CD4-positive, alpha-beta T cell treated with Interleukin-1 beta for 1 hour (primary cell): ENCODE measurements around the gene SLC9B1.
"Not testable (repeated sequence)": the region's sequence is repeated elsewhere in the genome, so short reads cannot be mapped to it uniquely, and the experiment has no call there.

Experiments used
- DNase-seq, 2 donors: peaks; one replicate each; pipeline ENCODE4 v3.0.0-alpha.2; 2020 to 2022

The SLC9B1 gene

DNA sequence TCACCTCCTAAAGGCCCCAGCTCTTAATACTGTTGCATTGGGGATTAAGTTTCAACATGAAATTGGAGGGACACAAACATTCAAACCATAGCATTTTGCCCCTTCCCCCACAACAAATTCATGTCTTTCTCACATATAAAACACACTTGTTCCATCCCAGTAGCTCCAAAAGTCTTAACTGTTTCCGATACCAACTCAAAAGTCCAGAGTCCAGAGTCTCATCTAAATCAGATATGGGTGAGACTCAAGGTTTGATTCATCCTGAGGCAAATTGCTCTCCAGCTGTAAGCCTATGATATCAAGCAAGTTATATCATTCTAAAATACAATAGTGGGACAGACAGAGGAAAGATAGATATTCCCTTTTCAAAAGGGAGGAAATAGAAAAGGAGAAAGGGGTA, 8.7 kb downstream of the SLC9B1 start:
- no peak for DNase-seq

DNA sequence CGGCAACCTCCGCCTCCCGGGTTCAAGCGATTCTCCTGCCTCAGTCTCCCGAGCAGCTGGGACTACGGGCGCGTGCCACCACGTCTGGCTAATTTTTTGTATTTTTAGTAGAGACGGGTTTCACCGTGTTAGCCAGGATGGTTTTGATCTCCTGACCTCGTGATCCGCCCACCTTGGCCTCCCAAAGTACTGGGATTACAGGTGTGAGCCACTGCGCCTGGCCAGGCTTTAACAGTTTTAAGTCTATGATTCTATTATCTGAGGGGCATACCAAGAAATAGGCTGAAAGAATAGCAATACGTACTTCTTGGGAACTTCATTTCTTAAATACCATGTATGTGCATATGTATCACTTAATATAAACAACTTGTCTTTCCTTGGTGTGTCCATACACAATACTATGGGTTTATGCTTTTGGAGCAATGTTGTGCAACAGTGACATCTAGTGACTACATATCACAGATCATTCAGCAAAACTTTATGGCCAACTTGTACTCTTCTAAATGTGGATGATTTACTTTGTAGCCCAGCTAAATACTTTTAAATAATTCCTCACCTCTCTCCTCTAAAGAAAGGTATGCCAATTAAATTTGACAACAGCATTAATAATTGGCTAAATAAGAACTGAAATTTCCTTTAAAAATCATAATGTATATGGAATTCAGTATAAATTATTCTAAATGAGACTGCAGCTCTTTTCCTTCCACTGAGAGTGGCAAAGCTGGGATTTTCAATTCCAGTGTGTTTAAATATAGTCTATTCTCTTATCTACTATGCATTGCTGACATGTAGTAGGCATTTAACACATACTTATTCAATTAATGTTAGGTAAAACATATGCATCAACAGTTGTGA, 10.4 kb downstream of the SLC9B1 start:
- peak in 1 of 2 donors; percentile 72 for DNase-seq

DNA sequence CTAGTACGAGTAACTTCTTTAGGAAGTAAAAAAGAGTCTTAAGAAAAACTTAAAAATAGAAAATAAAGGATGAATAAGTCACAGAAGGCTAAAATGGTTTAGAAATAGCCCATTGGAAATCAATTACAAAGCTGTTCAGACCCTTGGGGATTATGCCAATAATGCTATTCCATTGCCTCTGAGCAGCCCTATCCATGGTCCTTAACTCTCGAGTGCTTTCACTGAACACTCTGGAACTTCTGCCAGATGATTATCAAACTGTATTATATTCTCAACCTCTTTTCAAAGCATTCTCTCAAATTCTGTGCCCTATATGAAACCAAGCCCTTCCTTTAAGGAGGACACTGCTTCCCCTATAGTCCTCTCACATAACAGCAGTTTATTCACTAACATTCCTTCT, 17.0 kb downstream of the SLC9B1 start:
- no peak for DNase-seq

DNA sequence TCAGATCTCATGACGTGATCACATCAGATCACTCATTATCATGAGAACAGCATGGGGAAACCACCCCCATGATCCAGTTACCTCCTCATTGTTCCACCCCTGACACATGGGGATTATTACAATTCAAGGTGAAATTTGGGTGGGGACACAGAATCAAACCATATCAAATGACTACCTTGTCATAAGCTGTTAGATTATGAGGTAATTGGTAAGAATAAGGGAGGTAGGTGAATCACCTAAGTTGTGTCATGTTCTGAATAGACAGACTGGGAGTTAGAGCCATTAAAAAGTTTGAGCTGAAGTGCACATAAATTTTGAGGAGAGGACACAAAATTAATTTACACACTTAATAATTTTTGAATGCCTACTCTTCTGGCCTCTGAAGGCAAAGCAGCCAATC, 24.7 kb downstream of the SLC9B1 start:
- DNase-seq, result no peak

DNA sequence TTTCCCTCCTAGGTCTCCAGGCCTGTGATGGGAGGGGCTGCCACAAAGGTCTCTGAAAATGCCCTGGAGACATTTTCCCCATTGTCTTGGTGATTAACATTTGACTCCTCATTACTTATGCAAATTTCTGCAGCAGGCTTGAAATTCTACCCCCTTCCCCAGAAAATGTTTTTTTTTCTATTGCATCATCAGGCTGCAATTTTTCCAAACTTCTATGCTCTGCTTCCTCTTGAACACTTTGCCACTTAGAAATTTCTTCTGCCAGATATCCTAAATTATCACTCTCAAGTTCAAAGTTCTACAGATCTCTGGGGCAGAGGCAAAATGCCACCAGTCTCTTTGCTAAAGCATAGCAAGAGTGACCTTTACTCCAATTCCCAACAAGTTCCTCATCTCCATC, 25.5 kb downstream of the SLC9B1 start:
- DNase-seq, result not testable (repeated sequence)

DNA sequence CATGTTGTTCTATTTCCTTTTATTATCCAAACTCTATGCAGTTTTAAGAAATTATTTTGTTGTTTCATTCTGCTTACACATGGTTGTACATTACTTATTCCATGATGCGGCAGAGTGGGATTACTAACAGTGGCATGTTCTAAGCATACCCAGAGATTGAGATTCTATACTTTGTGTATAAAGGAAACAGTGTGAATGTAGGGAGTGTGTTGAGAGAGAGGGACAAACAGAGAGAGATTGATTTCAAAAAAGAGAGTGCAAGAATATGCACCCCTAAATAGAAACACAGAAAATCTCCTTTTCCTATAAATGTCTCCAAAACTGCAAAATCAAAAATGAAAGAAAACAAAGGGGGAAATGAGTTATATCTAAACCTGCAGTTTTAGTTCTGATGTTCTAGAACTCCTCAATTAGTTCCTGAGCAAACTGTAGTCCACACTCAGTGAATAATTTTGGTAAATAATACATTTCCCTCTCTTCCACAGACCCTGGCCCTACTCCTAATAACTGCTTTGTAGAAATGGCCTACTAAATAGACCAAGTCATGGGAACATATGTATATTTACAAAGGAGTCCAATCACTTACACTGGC, 31.0 kb downstream of the SLC9B1 start:
- no peak for DNase-seq

DNA sequence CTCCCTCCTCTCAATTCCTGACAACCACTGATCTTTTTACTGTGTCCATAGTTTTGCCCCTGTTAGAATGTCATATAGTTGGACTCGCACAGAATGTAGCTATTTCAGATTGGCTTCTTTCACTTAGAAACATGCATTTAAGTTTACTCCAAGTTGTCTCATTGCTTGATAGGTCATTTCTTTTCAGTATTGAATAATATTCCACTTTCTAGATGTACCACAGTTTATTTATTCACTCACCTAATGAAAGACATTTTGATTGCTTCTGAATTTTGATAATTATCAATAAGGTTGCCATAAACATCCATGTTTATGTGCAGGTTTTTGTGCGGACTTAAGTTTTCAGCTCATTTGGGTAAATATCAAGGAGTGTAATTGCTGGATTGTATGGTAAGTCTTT, 38.5 kb downstream of the SLC9B1 start:
- no peak for DNase-seq

DNA sequence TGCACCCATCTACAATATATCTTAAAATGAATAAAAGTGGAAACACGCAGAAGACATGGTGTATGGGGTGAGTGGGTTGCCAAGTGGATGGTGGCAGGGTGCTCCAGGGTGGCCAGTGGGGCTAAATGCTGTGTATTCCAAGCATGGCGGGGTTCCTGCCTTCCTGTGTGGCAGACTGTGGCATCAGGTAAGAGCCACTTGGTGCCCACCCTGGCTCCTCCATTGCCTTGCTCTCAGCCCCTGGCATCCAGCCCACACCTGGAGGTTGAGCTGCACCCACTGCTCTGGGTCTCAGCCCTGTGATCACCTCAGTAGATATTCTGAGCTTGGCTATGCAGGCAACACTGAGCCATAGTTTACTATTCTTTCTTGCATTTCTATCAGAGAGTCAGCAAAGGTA, 57.7 kb downstream of the SLC9B1 start:
- DNase-seq, result not testable (repeated sequence)

DNA sequence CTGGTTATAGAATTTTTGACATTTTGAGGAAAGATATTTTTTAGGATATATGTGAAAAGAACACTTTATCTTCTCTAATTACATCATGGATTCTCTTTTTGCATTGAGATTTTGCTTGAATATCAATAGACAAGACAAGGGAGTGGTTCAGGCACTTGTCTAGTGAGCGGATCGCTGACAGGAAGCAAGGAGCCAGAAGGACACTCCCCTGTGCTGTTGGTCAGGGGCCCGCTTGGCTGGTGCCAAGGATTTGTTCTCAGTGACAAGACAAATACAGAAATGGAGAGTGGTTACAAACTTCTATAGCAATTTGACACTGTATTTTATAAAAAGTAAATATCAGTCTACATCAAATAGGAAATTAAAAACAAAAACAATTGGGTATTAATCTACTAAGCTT, 60.0 kb downstream of the SLC9B1 start:
- DNase-seq, result no peak

DNA sequence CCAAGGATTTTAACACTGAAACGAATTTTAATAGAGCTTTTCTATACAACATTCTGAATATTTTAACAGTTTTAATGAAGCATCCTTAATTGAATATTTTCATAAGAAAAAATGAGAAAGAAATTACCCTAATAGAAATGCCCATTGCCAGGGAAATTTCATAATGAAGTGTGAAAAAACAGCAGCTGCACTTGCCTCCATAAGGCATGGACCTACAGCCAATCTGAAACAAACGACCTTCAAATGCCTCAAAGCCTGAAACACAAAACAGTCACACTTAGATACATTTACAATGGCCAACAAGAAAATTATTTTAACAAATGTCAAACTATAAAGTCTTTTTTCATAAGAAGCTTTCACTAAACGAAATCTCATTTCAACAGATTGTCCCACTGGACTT, 74.4 kb downstream of the SLC9B1 start:
- no peak for DNase-seq

DNA sequence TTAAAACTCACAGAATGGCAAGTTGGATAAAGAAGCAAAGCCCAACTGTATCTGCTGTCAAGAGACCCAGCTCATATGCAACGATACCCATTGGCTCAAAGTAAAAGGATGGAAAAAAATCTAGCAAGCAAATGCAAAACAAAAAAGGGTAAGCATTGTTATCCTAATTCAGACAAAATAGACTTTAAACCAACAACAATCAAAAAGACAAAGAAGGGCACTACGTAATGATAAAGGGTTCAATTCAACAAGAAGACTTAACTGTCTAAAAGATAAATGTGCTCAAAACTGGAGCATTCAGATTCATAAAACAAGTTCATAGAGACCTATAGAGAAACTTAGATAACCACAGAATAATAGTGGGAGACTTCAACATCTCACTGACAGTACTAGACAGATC, 81.4 kb downstream of the SLC9B1 start:
- DNase-seq, result not testable (repeated sequence)

DNA sequence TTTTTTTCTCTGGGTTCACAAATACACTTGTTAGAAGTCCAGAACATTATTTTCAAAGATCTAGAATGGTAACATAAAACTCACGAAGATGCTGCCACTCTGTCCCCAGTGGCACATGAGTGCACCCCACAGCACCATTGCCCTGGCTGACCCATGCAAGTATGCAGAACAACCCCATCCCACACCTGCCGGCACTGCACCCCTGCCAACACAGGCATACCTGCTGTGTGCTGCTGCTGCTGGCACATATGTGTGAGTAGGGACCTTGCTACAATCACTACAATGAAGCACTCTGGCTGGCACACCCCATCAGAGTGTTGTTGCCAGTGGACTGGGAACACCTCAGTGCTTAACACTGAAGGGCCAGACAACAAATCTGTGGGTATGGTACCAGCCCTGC, 83.8 kb downstream of the SLC9B1 start:
- no peak for DNase-seq

DNA sequence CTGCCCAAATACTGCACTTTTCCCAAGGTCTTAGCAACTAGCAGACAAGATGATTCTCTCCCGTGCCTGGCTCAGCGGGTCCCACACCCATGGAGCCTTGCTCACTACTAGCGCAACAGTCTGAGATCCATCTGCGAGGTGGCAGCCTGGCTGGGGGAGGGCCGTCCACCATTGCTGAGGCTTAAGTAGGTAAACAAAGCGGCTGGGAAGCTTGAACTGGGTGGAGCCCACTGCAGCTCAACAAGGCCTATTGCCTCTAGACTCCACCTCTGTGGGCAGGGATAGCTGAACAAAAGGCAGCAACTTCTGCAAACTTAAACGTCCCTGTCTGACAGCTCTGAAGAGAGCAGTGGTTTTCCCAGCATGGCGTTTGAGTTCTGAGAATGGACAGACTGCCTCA, 99.8 kb downstream of the SLC9B1 start:
- not testable (repeated sequence) for DNase-seq

DNA sequence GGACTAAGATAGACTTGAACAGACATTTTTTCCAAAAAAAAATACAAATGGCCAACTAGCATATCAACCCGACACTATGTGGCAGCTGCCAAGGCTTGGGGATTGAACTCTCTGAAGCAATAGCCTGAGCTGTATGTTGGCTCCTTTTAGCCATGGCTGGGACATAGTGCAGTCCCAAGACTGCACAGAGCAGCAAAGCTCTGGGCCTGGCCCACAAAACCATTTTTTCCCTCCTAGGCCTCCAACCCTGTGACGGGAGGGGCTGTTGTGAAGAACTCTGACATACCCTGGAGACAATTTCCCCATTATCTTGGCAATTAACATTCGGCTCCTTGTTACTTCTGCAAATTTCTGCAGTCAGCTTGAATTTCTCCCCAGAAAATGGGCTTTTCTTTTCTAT, 100.6 kb downstream of the SLC9B1 start:
- no peak for DNase-seq

DNA sequence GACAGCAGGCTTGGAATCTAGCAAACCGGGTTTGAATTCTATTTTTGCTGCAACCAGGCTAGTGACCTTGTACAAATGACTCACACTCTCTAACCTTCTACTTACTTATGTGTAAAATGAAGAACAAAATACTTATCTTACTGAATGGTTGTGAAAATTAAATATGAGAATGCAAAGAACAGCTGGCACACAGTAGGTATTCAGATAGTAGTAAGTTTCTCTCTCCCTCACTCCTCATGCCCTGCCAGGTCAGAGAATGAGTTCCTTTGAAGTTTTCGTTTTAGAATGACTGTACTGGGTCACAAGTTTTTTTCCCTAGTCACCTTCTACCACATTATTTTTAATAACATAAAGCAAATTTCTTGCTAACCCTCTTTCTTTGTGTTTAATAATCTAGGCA, 117.7 kb downstream of the SLC9B1 start:
- DNase-seq, result no peak

DNA sequence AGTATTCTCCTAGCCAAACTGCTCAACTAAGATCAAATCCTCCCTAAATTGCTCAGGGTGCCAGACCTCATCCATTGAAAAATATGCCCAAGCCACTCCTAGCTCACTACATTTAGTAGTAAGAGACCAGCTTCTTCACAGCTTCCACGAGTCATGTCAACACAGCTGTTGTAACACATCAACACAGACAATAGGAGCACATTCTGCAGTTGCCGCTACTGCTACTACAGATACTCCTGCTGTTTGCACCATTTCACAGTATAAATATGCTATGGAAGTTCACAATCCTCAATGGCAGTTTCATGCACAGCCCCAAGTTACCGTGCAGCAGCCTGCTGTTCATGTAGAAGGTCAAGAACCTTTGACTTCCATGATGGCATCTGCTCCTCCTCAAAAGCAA, 121.9 kb downstream of the SLC9B1 start:
- not testable (repeated sequence) for DNase-seq

DNA sequence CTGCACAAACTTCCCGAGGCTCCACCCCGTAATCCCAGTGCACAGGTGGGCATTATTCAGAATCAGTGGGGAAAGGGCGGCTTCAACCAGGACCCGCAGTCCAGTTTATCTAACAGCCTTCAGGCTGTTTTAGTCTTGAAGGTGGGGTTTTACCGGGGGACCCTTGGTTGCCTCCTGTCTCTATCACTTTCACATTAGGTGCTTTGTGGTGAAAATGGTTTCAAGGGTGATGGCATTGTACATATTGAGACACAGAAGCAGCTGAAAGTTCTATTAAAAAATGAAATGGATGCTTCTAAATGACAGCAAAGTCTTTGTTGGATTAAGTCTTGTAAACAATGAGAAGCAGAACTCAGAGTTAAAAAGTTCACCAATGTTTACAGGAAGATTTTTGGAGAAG, 123.0 kb downstream of the SLC9B1 start:
- DNase-seq, result not testable (repeated sequence)

DNA sequence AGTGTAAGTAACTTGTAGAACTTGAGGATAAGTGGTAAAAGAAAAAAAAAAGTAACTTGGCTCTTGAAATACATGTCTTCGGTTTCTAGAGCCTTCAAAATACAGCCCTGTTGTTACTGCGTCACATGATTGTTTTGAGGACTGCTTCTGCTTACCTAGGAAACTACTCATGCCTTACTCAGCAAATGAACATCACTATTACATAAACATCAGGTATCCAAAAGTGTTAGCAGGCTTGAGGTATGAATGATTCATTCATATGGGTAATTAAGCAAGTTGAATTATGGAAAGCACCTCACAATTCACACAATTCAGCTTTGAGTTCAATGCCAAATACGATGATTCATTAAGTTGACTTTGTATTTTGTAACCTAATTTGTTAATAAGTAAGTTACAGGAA, 129.6 kb downstream of the SLC9B1 start:
- DNase-seq, result not testable (repeated sequence)

DNA sequence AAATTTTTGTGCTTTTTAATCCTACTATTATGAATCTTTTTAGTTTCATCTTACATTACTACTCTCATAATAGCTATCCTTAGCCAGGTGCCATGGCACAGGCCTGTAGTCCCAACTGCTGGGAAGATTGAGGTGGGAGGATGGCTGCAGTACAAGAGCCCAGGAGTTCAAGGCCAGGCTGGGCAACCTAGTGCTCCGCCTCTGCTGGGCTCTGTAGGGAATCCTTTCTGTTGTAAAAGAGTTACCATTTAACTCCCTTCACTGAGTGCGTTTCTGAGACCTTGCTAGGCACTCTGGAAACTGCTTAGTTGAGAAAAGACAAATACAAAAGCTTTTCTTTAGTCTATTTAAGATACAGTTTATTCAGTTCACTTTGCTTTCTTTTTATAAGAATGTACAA, 130.9 kb downstream of the SLC9B1 start:
- not testable (repeated sequence) for DNase-seq

DNA sequence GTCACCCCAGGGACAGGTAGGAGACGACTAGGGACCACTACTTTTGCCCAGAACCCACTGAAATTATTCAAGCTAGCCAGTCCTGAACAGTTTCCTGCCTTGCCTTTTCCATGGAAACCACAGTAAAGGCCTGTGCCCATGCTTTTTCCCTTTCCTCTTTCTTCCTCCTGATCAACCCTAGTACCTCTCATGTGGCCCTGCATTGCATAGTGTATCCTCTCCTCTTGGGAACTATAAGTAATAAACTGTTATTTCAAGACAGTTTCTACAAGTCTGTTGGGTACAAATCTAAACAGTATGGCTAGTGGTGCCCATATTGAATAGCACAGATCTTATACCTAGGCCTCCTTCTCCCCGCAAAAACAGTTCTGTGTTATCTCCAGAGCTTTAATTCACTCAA, 136.2 kb downstream of the SLC9B1 start:
- DNase-seq, result no peak

DNA sequence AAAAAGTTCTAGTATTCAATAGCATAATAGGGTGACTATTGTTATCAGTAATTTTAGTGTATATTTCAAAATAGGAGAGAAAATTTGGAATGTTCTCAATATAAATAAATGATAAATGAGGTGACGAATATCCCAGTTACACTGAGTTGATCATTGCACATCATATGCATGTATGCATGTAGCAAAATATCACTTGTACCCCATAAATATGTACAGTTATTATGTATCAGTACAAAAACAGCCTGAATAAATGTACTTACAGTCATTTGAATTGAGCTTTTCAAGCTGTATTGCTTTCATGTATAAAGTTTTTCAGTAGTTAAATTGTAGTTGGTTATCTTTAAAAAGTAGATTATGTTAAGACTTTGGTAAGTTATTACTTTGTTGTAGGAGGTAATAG, 138.2 kb downstream of the SLC9B1 start:
- no peak for DNase-seq

DNA sequence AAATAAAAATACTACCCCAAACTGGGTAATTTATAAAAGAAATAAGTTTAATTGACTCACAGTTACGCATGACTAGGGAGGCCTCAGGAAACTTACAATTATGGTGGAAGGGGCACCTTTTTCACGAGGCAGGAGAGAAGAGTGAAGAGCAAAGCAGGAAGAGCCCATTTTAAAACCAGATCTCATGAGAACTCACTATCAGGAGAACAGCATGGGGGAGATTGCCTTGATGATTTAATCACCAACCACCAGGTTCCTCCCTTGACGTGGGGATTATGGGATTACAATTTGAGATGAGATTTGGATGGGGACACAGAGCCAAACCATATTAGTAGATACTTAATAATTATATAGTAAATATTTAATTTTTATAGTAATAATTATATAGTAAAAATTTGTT, 140.6 kb downstream of the SLC9B1 start:
- DNase-seq, result no peak

DNA sequence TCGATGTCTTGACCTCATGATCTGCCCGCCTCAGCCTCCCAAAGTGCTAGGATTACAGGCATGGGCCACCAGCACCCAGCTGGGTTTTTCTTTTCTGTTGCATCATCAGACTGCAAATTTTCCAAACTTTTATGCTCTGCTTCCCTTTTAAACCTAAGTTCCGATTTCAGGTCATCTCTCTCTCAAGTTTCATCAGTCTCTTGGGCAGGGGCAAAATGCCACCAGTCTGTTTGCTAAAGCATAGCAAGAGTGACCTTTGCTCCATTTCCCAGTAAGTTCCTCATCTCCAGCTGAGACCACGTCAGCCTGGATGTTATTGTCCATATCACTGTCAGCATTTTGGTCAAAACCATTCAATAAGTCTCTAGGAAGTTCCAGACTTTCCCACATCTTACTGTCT, 141.2 kb downstream of the SLC9B1 start:
- peak in 1 of 2 donors; percentile 21 for DNase-seq

DNA sequence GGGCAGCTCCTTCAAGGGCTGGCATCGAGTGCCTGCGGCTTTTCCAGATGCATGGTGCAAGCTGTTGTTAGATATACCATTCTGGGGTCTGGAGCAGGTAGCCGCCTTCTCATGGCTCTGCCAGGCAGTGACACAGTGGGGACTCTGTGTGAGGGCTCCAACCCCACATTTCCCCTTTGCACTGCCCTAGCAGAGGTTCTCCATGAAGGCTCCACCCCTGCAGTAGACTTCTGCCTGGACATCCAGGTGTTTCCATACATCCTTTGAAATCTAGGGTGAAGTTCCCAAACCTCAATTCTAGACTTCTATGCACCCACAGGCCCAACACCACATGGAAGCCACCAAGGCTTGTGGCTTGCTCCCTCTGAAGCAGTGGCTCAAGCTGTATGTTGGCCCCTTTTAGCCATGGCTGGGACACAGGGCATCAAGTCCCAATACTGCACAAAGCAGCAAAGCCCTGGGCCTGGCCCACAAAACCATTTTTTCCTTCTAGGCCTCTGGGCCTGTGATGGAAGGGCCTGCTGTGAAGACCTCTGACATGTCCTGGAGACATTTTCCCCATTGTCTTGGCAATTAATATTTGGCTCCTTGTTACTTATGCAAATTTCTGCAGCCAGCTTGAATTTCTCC, 141.9 kb downstream of the SLC9B1 start:
- not testable (repeated sequence) for DNase-seq
